HS-5 (cell line): ENCODE data around the gene MIPEP.
"Not testable (repeated sequence)": the region's sequence is repeated elsewhere in the genome, so short reads cannot be mapped to it uniquely, and the experiment has no call there.

ENCODE experiments used
- DNase-seq: peaks from one replicate; pipeline ENCODE4 v3.0.0-alpha.2; 2012; ENCODE audit warnings: low read depth

Gene MIPEP

DNA sequence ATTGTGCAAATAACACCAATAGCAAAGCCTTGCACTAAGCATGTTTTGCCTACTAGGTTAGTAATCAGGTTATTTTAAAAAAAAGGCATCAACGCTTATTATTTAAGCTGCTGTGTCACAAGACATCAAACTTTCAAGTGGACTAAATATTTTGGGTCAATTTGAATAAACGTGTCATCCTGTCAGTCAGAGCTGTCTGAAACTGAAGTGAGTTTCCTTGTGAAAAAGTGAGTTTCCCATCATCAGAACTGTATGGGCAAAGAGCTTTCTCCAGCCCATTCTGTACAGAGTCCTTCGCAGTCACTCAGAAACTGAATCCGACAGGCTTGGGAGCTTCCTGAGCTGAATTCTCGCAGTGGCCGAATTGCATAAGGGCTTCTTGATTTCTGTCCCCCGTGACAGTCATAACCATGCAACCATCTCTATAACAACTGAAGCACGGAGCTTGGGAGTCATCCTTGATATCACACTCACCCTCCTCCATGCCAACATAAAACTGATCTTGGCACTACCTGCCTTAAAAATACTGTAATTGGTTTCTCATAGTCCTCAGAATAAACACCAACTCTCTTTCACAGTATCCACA, 139.8 kb downstream of the MIPEP start:
- DNase-seq, result no peak

DNA sequence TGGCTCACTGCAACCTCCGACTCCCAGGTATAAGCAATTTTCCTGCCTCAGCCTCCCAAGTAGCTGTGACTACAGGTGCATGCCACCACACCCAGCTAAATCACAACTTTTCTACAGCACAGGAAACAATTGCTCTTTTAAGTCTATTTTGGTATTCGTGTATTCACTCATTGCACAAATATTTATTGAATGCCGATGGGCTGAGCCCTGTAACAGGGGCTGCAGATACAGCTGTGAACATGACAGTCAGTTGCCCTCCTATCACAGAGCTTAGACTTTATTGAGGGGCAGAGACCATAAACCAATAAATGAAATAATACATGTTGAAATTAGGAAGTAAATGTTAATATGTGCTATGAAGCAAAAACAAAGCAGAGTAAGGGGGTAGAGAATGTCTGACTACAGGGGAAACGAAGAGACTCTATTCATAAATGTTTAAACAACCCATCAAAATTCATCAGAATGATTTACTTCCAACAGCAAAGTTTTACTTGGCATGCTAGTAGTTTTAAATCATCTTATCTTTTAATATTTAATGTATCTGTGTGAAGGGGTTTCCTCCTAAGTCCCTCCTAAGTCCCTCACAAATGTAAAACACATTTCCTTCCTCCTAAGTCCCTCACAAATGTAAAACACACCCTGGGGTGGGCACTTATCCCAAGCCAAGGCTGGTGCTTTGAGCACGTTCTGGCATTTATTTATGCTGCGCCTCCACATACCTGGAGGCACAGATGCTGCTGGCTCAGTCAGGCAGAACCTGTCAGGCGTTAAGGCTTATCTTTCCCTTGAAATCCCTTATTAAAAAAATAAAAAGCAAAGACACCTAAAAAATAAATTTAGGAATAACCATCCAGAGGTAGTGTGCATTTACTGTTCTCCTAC, 140.8 kb downstream of the MIPEP start:
- no peak for DNase-seq

DNA sequence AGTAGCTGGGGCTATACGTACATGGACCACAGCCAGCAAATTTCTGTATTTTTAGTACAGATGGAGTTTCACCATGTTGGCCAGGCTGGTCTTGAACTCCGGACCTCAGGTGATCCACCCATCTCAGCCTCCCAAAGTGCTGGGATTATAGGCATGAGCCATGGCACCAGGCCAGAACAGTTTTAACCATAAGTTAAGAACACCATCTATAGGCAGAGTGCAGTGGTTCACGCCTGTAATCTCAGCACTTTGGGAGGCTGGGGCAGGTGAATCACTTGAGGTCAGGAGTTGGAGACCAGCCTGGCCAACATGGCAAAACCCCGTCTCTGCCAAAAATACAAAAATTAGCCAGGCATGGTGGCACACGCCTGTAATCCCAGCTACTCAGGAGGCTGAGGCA, 143.1 kb downstream of the MIPEP start:
- not testable (repeated sequence) for DNase-seq

DNA sequence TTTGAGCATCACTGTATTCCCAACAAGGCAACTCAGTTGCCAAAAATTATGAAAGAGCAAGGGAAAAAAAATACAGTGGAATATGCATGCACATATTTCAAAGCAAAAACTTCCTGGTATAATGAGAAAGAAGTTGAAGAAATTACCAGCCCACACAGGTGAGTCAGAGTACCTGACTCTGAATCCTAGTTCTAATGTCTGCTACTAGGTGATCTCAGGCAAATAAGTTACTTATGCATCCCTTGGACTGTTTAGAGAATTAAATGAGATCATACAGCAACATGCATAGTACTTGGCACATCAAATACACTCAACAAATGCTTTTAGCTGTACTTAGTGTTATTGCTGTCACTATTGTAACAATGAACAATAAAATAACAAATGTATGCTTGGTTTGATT, 144.9 kb downstream of the MIPEP start:
- DNase-seq, result no peak

DNA sequence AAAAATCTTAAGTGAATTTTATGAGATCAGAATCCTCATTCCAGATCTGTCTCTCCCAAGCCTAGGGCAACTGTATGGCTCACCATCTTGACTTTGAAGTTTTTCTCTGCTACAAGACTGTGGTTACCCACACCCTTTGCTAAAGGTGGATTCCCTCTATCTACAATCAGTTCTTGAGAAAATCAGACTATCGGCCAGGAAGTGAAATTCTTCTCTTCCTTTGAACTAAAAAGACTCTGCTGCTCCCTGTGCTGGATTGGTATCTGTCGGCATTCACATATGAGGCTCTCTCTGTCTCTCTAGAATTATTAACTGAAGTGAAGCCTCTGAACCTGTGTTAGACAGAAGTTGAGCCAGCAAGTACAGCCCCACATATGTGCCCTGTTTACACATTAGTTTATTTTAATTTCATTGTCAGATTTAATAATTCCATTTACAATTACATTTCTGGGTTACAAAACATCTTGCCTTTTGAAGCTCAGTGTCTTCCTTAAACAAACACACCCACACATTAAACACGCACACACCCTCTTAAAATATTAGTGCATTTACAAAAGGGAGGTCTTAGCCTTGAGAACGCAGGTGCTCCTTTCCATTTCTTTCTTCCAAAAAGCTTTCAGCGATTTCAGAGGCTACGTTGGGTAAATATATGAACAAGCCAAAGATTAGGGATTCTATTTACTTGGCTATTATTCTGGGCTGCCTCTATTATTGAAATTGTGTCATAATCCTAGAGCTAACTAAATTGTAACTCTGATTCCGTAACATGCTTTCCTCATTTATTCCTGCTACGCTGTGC, 145.7 kb downstream of the MIPEP start:
- DNase-seq, result no peak

DNA sequence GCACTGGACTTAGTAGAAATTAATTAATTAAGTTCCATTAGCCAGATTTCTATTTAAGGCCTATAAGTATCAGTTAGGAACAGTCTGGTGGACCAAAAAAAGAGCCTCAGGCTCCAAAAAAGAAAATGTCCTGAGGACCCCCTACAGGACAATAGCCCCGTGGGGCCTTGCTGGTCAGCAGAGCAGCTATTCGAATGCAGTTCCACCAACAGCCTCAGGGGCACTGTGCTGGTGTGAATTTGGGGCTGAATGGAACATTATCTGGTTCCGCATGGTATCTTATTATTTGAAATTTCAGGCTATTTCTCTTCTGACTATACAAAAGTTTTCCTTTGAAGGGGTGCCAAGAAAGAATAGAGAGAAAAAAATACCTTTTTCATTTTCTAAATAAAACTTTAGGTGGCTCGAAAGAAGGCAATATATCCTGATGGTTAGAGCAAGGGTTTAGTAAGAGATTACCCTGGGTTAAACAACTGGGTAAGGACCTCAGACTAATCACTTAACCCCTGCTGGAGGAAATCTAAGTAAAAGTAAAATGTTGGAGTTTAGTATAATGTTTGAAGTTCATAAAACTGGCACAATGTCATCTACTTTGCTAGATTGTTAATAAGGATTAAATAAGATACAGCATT, 147.2 kb downstream of the MIPEP start:
- DNase-seq, result no peak

DNA sequence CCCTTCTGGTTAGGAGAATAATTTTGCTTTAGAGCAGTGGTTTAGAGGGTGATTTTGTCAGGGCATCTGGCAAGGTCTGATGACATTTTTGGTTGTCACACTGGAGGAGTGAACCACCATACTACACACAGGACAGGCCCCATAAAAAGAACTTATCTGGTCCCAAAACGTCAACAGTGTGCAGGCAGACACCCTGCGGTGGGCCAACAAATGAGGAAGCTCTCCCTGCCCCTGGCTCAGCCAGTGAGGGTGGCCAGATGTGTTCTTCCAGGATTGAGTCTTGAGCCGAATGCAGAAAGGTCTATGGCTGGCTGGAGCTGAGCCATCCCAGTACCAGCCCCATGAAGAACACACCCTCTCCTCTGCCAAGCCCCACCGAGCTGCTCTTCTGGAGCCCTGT, 149.2 kb downstream of the MIPEP start:
- no peak for DNase-seq

DNA sequence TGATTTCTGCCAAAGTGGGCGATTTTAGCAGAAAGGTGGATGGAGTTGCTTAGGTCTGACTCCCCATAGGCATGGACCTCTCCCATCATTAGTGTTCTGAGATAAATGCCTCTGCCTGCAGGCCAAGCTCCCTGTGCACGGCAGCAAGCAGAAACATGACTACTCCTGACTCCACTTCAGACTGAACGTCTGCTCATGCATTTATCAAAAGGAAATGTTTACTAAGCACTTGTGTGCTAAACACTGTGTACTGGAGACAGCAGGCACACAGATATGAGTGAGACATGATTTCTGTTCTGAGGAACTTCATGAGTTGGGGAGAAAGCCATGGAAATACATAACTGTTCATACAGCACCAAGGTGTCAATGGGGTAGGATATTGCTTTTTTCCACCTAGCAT, 149.6 kb downstream of the MIPEP start:
- DNase-seq, result no peak

DNA sequence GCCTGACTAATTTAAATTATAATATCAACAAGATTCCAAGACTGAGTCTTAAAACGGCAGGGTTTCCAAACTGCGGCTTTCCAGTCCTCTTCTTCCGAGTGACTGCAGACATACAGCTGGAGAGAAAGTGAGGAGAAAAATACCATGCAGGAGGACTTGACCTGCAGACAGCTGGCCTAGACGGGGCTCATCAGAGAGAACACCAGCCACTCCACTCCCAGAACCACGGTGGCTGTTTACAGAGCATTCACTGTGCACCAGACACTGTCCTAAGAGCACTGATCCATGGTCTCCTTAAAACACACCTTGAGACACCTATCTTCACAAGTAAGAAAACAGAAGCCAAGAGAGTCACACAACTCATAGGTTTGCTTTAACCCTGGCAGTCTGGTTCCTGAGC, 152.7 kb downstream of the MIPEP start:
- DNase-seq, result no peak

DNA sequence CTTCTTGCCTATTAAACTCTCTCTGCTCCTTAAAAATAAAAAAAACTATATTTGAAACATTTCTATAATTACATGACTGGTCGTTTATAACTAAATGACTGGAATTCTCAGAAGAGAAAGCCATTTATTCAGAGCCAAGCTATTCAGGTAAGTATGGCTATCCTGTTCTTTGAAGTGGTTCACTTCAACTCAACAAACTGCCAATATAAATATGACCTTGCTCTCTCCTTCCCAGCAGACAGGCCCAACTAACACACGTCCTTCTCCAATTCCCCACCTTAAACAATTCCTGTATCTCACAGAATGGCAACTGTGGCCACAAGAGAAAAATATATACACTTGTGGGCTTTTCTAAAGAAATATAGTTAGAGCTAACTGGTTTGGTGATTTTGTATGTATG, 153.9 kb downstream of the MIPEP start:
- DNase-seq, result no peak

DNA sequence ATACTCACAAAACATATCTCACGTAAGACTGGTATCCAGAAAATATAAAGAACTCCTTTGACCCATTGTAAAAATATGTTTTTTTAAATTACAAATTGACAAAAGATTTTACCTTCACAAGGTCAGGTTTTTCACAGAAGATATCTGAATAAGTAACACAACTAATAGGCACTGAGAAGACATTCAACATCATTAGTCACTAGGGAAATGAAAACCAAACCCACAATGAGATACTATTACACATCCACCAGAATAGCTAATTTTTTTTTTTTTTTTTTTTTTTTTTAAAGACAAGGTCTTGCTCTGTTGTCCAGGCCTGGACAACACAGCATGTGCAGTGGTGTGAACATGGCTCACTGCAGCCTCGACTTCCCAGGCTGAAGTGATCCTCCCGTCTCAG, 157.5 kb downstream of the MIPEP start:
- DNase-seq, result no peak

DNA sequence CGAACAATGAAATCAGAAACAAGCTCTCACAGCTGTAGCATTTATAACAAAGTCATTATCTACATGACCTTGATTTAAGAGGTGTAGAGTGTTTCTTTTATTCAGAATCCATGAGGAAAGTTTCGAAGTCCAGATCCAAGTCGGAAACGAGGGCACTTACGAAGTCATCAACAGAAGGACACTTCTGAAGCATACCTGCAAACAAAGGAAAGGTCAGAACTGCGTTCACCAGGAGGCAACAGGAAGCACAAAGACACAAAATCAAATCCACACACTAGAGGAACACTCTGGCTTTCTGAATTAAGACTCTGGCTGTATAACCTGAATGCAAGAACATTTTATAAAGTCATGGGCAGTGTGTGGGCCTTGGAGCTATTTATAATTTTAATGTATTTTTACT, 158.9 kb downstream of the MIPEP start:
- DNase-seq, result no peak

DNA sequence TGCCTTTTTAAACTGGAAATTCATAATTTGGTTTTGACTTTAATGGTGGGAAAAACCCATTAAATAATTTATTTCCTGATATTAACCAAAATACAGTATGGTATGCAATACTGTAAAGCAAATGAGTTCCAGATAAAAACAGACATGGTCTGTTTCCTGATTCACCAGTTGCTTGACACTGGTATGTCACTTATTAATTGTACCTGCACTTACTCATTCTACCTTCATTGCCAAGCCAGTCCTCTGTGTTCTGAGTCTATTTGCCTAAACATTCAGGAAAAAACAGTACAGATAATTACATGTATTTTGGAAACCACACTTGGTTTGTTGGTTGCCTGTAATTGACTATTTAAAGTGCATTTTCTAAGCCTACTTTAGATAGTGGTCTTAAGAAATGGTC, 159.7 kb downstream of the MIPEP start:
- DNase-seq, result no peak

DNA sequence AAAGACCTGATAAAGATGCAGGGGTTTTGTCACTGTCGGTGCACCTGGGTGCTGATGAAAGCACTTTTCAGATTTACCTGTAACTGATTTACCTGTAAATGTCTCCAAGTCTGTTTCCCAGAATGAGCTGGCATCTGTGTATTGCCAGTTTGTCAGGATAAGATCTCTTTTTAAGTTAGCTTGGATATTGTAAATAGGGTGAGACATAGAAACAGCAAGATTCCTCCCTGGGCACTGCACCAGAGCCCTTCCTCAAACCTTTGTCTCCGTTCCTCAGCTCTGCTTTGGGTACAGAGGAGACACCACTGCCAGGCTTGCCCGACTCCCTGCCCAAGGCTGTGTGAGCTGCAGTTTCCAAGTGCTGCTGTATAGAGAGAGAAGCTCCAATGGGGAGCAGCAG, 160.4 kb downstream of the MIPEP start:
- no peak for DNase-seq

DNA sequence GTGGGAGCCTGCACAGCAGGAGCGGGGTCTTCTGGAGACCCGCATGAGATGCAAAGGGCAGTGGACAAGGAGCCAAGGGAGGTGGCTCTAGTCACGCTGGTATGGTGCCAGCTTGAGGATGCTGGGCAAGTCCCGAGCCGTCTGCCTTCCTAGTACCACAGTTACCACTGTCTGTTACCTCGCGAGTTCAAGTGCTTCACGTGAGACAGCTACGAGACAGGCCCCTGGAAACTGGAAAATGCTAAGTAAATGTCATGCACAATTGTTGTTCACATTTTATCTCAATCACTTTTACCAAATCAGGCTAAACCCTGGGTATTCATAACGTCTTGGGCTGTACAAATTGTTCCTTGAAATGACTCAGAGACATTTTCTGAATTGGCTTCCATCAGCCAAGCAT, 163.3 kb downstream of the MIPEP start:
- no peak for DNase-seq

DNA sequence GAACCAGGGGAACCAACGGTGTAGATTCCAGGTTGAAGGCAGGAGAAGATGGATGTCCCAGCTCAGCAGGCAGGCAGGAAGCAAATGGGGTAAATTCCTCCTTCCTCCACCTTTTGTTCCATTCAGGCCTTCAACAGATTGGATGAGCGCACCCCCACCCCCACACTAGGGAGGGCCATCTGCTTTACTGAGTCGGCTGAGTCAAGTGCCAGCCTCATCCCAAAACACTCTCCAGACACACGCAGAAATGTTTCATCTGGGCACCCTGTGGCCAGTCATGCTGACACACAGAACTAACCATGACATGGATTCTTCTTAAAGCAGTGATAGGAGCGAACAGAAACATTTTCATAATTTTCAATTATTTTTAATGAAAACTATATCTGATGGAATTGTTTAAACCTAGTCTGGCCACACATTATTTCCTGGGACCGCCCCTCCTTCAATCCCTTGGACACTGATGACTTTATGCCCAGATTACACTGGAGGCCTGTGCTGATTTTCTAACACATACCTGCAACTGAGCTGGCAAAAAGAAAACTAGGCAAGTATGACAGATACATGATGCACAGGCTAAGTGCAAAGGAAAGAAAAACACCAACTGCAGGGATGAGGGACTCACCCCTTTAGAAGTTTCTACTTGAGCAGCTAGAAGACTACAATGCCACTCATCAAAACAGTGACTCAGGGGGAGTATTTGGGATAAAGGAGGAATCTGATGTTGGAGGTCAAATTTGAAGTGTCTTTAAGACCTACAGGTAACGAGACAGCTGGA, 164.8 kb downstream of the MIPEP start:
- no peak for DNase-seq

DNA sequence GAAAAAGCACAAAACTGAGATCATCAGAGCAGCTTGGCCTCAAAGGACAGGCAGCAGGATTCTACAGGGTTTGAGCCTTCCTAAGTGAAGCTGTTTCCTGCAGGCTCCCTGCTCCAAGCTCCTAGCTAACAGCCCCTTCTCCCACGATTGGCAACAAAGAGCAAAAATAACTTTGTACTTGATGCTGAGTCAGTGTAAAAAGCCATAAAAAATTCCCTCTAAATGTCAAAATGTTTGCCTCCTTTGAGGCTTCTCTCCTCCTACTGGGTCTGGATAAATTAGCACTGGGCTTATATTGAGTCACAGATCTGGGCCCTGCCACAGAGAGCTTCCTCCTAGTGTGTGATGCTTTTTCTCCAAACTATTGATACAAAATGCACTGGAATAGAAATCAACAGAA, 165.7 kb downstream of the MIPEP start:
- no peak for DNase-seq

DNA sequence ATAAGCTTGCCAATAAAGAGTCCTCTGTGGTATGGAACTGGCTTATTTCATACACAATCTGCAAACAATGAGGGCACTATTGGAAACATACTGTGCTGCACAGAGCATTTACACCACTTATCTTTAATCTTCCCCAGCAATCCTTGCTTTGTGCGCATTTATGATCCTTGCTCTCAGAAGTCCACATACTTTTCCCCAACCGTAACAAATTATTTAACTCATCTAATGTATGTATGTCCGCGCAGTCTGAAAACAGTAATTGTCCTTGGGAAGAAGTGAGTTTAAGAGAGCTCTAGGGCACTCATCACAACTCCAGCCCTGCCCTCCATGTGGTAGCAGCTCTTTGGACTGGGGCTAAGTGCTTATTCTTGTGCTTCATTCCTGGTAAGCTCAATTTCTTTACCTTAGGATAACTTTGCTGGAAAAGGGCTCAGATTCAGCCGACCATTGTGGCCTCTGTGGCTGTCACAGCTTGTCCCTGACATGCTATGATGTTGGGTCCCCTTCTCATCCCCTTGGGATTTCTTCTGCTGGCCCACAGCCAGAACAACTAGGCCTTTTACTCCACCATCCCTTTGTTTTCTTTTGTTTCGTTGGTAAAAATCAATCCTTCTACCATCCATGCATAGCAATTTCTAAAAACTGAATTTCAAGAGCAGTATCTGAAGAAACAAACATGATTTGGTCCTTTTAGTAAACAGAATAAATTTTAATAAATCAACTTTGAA, 166.3 kb downstream of the MIPEP start:
- no peak for DNase-seq

DNA sequence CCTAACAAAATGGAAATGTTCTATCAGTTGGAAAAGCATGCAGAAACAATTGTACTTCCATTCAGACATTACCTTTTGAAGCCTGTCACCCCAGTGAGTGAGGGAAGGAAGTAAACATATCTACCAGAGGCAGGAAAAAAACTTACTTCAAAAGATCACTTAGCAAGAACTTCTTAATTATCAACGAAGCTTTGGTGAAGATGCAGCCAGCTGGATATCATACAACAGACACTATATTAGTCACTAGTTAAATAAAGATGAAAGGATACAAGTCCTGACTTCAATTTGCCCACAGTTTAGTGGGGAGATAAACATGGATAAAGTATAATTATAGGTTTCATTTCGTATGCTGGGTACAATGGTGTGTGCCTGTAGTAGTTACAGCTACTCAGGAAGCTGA, 170.2 kb downstream of the MIPEP start:
- DNase-seq, result no peak

DNA sequence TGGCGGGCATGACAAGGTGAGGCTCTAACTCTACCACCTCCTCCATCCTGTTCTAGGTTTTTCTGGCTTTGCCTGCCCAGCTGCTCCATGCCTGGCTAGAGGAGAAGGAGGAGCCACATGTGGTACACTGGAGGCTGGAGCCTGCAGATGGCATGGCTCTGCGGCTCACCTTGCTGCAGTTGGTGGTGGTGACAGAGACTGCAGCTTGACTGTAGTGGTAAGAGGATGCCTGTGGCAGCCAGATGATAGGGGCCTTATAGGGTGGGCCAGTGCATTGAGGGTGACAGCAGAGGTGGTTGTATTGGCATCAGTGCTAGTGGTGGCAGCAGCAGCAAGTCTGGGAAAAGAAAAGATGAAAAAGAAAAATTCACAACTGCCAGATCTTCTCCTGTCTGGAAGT, 172.8 kb downstream of the MIPEP start:
- no peak for DNase-seq

DNA sequence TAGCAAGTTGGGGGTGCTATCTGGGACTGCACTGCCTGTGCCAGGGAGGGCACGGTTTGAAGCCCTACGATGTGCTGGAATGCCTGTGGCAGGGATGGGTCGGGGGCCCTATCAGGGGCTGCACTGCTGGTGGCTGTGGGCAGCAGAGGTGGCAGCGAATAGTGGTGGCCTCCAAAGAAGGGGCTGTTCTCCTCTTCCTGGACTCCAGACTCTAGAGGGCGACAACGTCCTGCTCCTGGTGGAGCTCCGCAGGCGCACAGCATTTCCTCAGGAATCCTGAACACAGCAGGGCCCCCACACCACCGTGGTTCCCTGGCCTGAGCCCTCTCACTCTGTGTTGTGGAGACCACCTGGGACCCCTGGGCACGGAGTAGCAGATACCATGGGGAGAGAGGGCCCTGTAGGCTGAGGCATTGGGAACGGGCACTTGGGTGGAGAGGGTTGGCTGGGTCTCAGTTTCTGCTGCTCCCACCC, 173.4 kb downstream of the MIPEP start:
- DNase-seq, result no peak
